Esophagus (tissue), 2 donors: ENCODE data around the gene RBKS. TPM values are rescaled to one million over a fixed set of nuclear protein-coding genes. Genes with fewer than 3 reads are reported as not detected.
"Not testable (repeated sequence)": the region's sequence is repeated elsewhere in the genome, so short reads cannot be mapped to it uniquely, and the experiment has no call there.

Experiments
- H3K27ac ChIP-seq, 2 donors: one replicate each; pipeline ENCODE4 v1.5.1; 2013; ENCODE audit warnings: low read depth in 2 of 2, mild to moderate bottlenecking in 2 of 2, inconsistent platforms in 1 of 2, low read length in 1 of 2, moderate library complexity in 1 of 2
- H3K27me3 ChIP-seq, 2 donors: one replicate each; pipeline ENCODE4 v1.6.1; 2013; ENCODE audit warnings: low read length in 2 of 2, control low read depth in 1 of 2, mild to moderate bottlenecking in 1 of 2; ENCODE audit not compliant: insufficient read depth in 2 of 2, control insufficient read depth in 1 of 2
- H3K36me3 ChIP-seq, 2 donors: one replicate each; pipeline ENCODE4 v1.6.1; 2013; ENCODE audit warnings: low read length in 1 of 2; ENCODE audit not compliant: control insufficient read depth in 2 of 2, insufficient read depth in 2 of 2
- H3K4me1 ChIP-seq, 2 donors: one replicate each; pipeline ENCODE4 v1.6.1; 2013; ENCODE audit warnings: low read length in 1 of 2; ENCODE audit not compliant: control insufficient read depth in 2 of 2, insufficient read depth in 2 of 2
- H3K4me3 ChIP-seq, 2 donors: one replicate each; pipeline ENCODE4 v1.5.1; 2013; ENCODE audit warnings: low read length in 2 of 2, mild to moderate bottlenecking in 2 of 2, low read depth in 1 of 2, moderate library complexity in 1 of 2
- H3K9me3 ChIP-seq, 2 donors: one replicate each; pipeline ENCODE4 v1.6.1; 2013; ENCODE audit warnings: mild to moderate bottlenecking in 2 of 2, low read depth in 1 of 2, low read length in 1 of 2, moderate library complexity in 1 of 2; ENCODE audit not compliant: control insufficient read depth in 2 of 2, insufficient read depth in 1 of 2
- WGBS, 2 donors: extraction: QIAGEN DNeasy Blood & Tissue Kit; methylation state at CpG; one replicate each; pipeline ENCODE4 v1.1.7; 2013; 5-methylcytosine and 5-hydroxymethylcytosine counted together
- polyA plus RNA-seq, 2 donors: library from polyadenylated mRNA; stranded (reverse); fragments of 200-250 nt; gene quantifications; one replicate each; pipeline ENCODE4 v1.2.3, GENCODE V29; 2013
- donor health status: healthy with polysubstance abuse.
- donor health status: Bipolar disorder and iron deficiency.

The RBKS gene
- polyA plus RNA-seq, 2 donors = 2.6 to 2.8 TPM

DNA sequence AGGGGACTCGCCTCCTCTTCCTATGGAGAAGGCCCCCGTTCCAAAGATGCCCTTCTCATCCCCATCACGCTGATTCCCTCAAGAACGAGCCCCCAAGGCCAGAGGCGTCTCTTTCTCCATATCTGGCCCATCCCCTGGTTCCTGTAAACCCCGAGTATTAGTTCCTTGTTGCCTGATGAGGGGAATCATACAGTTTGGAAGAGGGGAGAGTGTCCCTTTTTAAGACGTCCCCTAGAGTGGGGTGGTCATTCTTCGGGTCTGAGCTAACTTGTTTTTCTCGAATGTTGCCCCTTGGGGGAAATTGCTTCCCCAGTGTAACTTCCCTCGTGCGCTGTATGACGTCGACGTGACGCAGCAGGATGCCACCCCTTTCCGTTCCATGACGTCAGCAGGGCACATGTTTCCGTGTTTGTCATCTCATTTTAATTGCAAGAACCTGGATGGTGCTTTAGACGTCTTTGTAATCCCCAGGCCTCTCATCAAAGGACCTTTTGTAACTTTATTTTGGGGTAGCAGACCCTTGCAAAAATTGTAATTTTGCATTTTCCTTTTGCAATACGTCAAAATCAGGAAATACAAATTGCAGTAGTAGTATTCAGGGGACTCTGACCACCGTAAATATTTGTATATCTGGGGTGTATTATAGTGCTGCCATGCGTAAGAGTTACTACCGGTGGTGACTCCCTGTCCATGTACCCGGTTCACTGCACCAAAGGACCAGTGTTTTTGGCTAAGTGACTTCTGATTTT lies 911 bp upstream of the RBKS start:
- 15% methylated on average over 24 of the region's 24 CpGs for WGBS, 2 donors
- no peaks in the 10 kb centered on the region for H3K27me3 ChIP-seq
- peak overlapping the region; percentile 93 to 97 for H3K27ac ChIP-seq
- H3K9me3 ChIP-seq = no peaks in the 10 kb centered on the region
- no peaks in the 10 kb centered on the region for H3K4me1 ChIP-seq
- peak overlapping the region; percentile 87 to 96 for H3K4me3 ChIP-seq
- H3K36me3 ChIP-seq = peaks cover 0 to 4% of the 10 kb centered on the region in 2 donors

DNA sequence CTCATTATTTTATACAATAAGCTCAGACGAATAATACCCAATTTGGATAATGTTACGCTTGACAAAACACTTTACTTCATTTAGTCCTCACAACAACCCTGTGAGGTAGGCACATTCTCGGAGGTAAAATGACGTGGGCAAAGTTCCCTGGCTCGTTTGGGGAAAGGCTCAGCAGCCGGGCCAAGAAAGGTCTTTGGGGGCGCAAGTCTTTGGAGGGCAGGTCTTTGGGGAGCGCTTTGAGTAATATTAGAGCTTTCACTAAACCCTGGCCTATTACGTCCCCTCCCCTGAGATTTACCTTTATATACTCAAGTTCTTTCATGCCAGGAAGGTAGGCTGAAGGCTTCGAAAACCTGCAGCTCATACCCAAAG lies 427 bp downstream of the RBKS start:
- peak overlapping the region; percentile 87 to 96 for H3K4me3 ChIP-seq
- H3K27me3 ChIP-seq = no peaks in the 10 kb centered on the region
- WGBS, 2 donors = 13 to 14% methylated on average over 10 of the region's 10 CpGs
- H3K27ac ChIP-seq = peak overlapping the region; percentile 93 to 97
- peaks cover 0 to 4% of the 10 kb centered on the region in 2 donors for H3K36me3 ChIP-seq
- no peaks in the 10 kb centered on the region for H3K4me1 ChIP-seq
- H3K9me3 ChIP-seq = no peaks in the 10 kb centered on the region

DNA sequence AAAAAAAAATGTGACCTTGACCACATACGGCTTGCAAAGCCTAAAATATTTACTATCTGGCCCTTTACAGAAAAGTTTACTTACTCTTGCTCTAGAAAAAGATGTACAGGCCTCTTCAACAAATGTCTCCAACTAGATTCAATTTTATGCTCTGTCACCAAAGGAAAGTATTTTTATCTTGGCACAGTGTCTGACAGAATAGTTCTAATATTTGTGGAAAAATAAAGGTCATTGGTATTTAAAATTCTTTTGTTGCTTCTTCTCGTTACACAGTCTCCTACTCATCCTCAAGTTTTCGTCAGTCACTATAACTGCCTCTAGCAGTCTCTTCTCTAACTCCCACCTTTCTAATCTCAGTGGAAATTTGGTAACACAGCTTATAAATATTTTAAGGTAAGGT lies 1.4 kb downstream of the RBKS start:
- WGBS, 2 donors = 61 to 75% methylated on average over 3 of the region's 3 CpGs
- Histone ChIP-seq H3K4me1 (no peaks in the 10 kb centered on the region), H3K4me3 (no peak overlapping the region), H3K27me3 (no peaks in the 10 kb centered on the region), H3K9me3 (no peaks in the 10 kb centered on the region), H3K36me3 (no peaks in the 10 kb centered on the region), H3K27ac (no peak overlapping the region)

DNA sequence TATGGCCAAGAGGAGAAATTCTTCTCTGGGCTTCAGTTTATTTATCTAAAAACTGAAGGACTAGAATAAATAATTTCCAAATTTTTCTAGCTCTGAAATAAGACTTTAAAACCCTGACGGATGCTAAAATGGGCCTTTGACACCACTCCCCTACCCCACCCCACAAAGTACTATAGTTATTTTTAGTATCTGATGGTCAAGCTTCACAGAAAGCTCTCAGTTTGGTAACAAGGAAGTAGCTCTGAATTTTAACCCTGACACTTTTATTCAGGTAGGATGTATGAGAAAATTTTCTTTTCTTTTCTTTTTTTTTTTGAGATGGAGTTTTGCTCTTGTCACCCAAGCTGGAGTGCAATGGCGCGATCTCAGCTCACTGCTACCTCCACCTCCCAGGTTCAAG lies 2.4 kb downstream of the RBKS start:
- no peak overlapping the region for H3K27ac ChIP-seq

DNA sequence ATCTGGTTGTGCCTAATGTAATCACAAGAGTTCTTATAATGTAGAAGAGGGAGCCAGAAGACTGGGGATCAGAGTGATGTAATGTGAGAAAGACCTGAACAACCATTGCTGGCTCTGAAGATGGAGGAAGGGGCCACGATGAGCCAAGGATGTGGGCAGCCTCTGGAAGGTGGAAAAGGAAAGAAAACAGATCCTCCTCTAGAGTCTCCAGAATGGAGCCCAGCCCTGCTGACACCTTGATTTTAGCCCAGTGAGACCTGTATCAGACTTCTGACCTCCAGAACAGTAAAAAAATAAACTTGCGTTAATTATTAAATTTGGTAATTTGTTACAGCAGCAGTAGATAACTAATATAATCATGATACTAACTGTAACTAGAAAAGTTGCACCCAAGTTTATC lies 3.1 kb downstream of the RBKS start:
- H3K9me3 ChIP-seq = no peaks in the 10 kb centered on the region
- no peaks in the 10 kb centered on the region for H3K27me3 ChIP-seq
- 38 to 64% methylated on average over 2 of the region's 2 CpGs for WGBS, 2 donors
- H3K4me1 ChIP-seq = no peaks in the 10 kb centered on the region
- no peak overlapping the region for H3K4me3 ChIP-seq
- H3K36me3 ChIP-seq = no peaks in the 10 kb centered on the region
- no peak overlapping the region for H3K27ac ChIP-seq

More for the DNA sequence above, 2.4 kb downstream of the RBKS start:
- no peak overlapping the region for H3K4me3 ChIP-seq
- H3K27me3 ChIP-seq = no peaks in the 10 kb centered on the region
- H3K9me3 ChIP-seq = no peaks in the 10 kb centered on the region
- H3K36me3 ChIP-seq = no peaks in the 10 kb centered on the region
- WGBS, 2 donors = 81 to 83% methylated on average over 3 of the region's 3 CpGs
- H3K4me1 ChIP-seq = no peaks in the 10 kb centered on the region

DNA sequence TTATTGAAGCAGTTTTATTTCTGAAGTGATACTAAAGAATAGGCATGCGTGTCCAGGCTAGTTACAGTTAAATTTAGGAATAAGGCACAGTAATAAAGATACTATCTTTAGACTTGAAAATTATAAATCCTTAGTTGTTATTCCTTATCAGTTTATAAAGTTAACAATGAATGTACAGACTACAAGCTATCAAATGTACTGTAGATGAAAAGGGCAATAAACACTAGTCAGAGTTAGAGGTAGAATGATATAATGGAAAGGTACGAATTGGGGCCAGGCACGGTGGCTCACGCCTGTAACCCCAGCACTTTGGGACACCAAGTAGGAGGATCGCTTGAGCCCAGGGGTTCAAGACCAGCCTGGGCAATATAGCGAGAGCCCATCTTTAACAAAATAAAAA lies 3.9 kb downstream of the RBKS start:
- Histone ChIP-seq H3K27ac (no peak overlapping the region), H3K9me3 (no peaks in the 10 kb centered on the region), H3K36me3 (no peaks in the 10 kb centered on the region), H3K4me1 (no peaks in the 10 kb centered on the region), H3K4me3 (no peak overlapping the region), H3K27me3 (no peaks in the 10 kb centered on the region)
- 82 to 87% methylated on average over 6 of the region's 6 CpGs for WGBS, 2 donors

DNA sequence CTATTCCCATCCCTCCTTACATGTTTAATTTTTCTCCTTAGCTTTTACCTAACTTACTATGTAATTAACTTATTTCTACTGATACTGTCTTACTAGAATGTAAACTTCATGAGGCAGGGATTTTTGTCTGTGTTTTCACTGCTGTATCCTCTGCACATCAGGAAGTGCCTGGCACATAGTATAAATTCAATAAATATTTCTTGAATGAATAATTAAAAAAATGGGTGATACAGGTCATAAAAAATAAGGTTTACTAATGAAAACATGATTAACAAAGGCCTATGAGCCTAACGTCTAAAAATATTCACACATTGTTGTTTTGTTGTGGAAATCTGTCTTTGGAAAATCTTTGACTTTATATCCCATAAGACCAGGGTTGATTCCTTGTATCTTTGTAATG lies 4.5 kb downstream of the RBKS start:
- WGBS, 2 donors = 55 to 60% methylated on average over 1 of the region's 1 CpG
- no peak overlapping the region for H3K27ac ChIP-seq

DNA sequence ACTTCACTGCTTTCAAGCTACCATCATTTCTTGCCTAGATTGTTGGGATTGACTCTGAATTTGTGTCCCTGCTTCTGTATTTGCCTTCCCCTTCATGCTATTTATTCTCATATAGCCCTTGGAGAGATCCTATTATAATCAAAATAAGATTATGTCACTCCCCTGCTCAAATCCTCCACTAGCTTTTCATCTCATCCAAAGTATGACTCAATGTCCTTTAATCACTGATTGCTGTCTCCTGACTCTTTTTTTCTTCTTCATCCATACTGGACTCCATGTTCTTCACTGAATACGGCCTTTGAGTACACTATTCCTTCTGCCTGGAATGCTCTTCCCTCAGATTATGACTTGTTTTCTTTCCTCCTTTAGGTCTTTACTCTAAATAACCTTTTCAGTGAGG lies 5.0 kb downstream of the RBKS start:
- no peaks in the 10 kb centered on the region for H3K4me1 ChIP-seq
- H3K27me3 ChIP-seq = no peaks in the 10 kb centered on the region
- no peak overlapping the region for H3K4me3 ChIP-seq
- H3K9me3 ChIP-seq = no peaks in the 10 kb centered on the region
- WGBS, 2 donors = 89% methylated on average over 1 of the region's 1 CpG
- H3K27ac ChIP-seq = no peak overlapping the region
- H3K36me3 ChIP-seq = no peaks in the 10 kb centered on the region

More for the DNA sequence above, 4.5 kb downstream of the RBKS start:
- Histone ChIP-seq H3K36me3 (no peaks in the 10 kb centered on the region), H3K9me3 (no peaks in the 10 kb centered on the region), H3K4me1 (no peaks in the 10 kb centered on the region), H3K27me3 (no peaks in the 10 kb centered on the region), H3K4me3 (no peak overlapping the region)

DNA sequence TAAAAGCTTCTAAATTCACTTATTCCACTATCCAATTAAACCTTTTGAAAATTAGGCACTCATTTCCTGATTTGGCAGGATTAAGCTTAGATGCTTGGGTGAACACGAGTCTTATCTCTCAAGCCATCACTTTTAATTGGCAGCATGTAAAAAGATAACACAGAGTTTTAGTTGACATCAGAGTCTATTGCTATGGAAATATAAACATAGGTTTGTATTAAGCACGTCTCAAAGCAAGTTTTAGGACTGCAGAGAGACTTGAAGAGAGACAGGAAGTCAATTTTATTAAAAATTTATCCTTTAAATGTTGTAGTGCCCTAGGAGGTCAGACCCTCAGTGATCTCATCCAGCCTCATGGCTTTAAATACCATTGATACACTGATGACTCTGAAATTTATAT lies 5.6 kb downstream of the RBKS start:
- Histone ChIP-seq H3K9me3 (no peaks in the 10 kb centered on the region), H3K4me1 (no peaks in the 10 kb centered on the region), H3K27me3 (no peaks in the 10 kb centered on the region), H3K36me3 (no peaks in the 10 kb centered on the region), H3K27ac (no peak overlapping the region), H3K4me3 (no peak overlapping the region)
- WGBS, 2 donors = 16 to 22% methylated on average over 2 of the region's 2 CpGs

DNA sequence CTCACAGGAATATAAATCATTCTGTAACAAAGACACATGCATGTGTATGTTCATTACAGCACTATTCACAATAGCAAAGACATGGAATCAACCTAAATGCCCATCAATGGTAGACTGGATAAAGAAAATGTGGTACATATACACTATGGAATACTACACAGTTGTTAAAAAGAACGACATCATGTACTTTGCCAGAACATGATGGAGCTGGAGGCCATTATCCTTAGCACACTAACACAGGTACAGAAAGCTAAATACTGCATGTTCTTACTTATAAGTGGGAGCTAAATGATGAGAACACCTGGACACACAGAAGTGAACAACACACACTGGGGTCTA lies 7.6 kb downstream of the RBKS start:
- not testable (repeated sequence) for H3K4me1 ChIP-seq, H3K36me3 ChIP-seq, H3K27ac ChIP-seq, H3K4me3 ChIP-seq, H3K27me3 ChIP-seq, H3K9me3 ChIP-seq
- 89 to 97% methylated on average over 1 of the region's 1 CpG for WGBS, 2 donors
